Stimulated activated CD8-positive, alpha-beta memory T cell treated with anti-CD3 and anti-CD28 coated beads, Interleukin-12 subunit alpha, Interleukin-12 subunit beta, amount 100 ng/mL, for 24 hours (primary cell): ENCODE measurements around the gene CALD1.

Source experiments
- DNase-seq: peaks from one replicate; pipeline ENCODE4 v3.0.0-alpha.2; 2020; ENCODE audit errors: extremely low read depth

CALD1 gene

DNA sequence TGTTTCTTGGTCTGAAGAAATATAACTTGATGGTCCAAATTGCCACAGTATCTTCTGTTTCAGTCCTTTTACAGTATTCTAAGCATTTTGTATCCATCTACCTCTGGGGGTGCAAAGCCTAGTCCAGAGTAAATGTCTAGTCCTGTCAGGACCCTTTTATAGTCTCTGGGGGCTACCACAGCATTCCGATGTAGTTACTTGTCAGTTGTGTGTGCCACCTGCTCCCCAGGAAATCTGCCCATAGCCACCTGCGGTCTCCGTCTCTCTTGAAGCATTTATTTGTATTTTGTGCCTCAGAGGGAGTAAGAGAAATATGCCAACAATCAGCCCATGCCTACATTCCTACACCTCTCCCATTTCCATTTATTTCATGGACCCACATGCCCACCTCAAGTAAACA is 219.7 kb downstream of the CALD1 start:
- DNase-seq = no peak

DNA sequence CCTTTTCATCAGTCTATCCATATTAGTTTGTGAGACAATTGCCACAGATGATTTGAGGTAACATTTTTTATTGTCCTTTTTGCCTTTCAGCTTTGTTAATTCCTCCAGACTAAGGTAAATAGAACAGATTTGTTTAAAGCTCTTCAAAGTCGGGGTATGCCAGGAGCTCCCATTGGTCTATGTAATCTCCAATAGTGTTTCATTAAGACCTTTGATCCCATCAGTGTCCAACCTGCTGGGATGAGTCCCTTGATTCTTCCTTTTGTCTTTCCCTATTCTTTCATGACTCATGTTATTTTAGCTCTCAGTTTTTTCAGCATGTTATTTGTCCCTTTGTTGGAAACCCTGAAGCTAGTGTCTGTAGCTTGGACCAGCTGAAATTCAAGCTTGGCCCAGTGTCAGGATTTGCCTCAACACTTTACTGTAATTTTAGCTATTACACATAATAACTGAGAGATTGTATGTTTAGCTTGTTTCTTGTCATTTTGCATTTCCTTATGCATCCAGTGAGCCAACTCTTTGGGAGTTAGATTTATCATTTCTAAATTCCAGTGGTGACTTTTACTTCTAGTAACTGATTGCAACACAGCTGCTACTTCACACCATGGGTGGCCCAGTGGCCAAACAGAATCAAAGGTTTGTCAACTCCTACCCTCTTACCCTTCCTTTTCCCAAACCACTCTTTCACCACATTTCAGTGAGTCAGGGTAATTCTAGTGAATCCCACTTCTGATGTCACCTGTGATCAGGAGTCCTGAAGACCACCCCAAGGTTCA is 222.1 kb downstream of the CALD1 start:
- DNase-seq = no peak

DNA sequence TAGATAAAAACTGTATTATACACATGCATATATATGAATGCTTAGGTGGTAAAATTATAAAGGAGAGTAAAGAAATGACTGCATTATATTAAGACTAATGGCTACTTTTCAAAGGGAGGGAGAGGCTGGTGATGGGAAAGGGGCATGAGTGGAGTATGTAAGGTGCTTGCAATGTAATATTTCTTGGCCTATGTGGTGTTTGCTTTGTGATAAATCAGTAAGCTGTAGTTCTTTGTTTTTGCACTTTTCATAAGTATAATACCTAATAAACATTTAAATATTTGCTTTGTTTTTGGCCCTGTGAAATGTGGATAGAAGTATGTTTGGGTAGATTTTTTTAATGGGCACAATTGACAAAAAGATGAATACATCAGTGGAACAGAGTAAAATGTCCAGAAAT is 232.8 kb downstream of the CALD1 start:
- DNase-seq = no peak
